ENCODE data around the gene CRELD1. TPM values are rescaled to one million over a fixed set of nuclear protein-coding genes. Genes with fewer than 3 reads are reported as not detected.
"Not testable (repeated sequence)": the region's sequence is repeated elsewhere in the genome, so short reads cannot be mapped to it uniquely, and the experiment has no call there.

Gene CRELD1, protein sequence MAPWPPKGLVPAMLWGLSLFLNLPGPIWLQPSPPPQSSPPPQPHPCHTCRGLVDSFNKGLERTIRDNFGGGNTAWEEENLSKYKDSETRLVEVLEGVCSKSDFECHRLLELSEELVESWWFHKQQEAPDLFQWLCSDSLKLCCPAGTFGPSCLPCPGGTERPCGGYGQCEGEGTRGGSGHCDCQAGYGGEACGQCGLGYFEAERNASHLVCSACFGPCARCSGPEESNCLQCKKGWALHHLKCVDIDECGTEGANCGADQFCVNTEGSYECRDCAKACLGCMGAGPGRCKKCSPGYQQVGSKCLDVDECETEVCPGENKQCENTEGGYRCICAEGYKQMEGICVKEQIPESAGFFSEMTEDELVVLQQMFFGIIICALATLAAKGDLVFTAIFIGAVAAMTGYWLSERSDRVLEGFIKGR
- 10 to 100 TPM; 22.8 to 29.7 TPM for total RNA-seq

GRCh38 chr3:9933561-9934234, at the start of gene CRELD1:
Gene CRELD1 (plus strand): TSS chr3:9933834. CDS start chr3:9934439, 605 bp downstream.
- Mint-ChIP-seq H3K9me3 (no peaks in the 10 kb centered on the region), H3K27me3 (no peaks in the 10 kb centered on the region), H3K4me3 (peak within 1 kb of the TSS; percentile 99), H3K36me3 (peaks cover 4% of the 10 kb centered on the region), H3K27ac (peak within 1 kb of the TSS; percentile 98 to 99), H3K4me1 (ENCODE audit: low read depth in 2 of 2) (peaks cover 34 to 37% of the 10 kb centered on the region in 2 donors)
- DNase-seq (ENCODE audit: low spot score) (peak; percentile 98), ATAC-seq (peak; percentile 90 to 93)

- no peak for ATAC-seq
- Mint-ChIP-seq H3K36me3 (no peaks in the 10 kb centered on the region), H3K9me3 (no peaks in the 10 kb centered on the region), H3K27ac (no peak overlapping the region), H3K27me3 (no peaks in the 10 kb centered on the region), H3K4me1 (ENCODE audit: low read depth in 2 of 2) (no peaks in the 10 kb centered on the region), H3K4me3 (no peak overlapping the region)
- DNase-seq (ENCODE audit: low spot score): no peak
Measured at GRCh38 chr3:9884555-9885165, 49.0 kb upstream of the CRELD1 start.

- H3K4me3 Mint-ChIP-seq: no peak overlapping the region
- no peaks in the 10 kb centered on the region for H3K36me3 Mint-ChIP-seq
- H3K27me3 Mint-ChIP-seq: no peaks in the 10 kb centered on the region
- ATAC-seq (no peak), DNase-seq (ENCODE audit: low spot score) (no peak)
- H3K27ac Mint-ChIP-seq: no peak overlapping the region
- no peaks in the 10 kb centered on the region for H3K9me3 Mint-ChIP-seq
- H3K4me1 Mint-ChIP-seq (ENCODE audit: low read depth in 2 of 2): peaks cover 1 to 4% of the 10 kb centered on the region in 2 donors
Measured at GRCh38 chr3:9886328-9886727, 47.3 kb upstream of the CRELD1 start.

DNA sequence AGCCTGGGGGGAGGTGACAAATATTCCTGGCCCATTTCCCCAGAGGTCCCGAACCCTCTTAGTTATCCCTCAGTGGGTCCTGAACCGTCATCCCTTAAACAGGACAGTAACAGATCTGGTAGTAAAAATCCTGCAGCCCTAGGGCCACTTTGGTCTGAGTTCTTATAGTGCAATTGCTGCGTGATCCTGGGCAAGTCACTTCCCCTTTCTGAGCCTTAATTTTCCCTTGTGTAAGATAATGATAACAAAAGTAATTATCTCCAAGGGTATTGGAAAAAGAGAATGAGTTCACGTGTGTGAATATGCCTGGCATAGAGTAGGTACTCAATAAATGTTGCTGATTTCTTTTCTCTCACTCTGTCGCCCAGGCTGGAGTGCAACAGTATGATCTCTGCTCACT, 46.2 kb upstream of the CRELD1 start:
- Mint-ChIP-seq H3K27me3 (no peaks in the 10 kb centered on the region), H3K4me1 (ENCODE audit: low read depth in 2 of 2) (peaks cover 9% of the 10 kb centered on the region in 2 donors), H3K27ac (no peak overlapping the region), H3K4me3 (no peak overlapping the region), H3K36me3 (peaks cover 3% of the 10 kb centered on the region), H3K9me3 (no peaks in the 10 kb centered on the region)
- no peak for DNase-seq (ENCODE audit: low spot score)
- no peak for ATAC-seq

DNA sequence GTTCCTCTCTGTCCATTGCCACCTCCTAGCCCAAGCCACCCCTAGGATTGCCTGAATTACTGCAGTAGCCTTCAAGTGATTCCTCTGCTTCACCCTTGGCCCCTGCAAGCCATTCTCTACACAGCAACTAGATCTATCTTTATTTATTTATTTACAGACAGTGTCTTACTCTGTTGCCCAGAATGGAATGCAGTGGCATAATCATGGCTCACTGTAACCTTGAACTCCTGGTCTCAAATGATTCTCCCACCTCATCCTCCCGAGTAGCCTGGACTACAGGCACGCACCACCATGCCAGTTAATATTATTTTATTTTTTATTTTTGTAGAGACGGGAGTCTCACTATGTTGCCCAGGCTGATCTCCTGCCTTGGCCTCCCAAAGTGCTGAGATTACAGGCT, 45.1 kb upstream of the CRELD1 start:
- Mint-ChIP-seq H3K36me3 (peaks cover 11% of the 10 kb centered on the region), H3K9me3 (no peaks in the 10 kb centered on the region), H3K27ac (peak overlapping the region in 1 of 2 donors; percentile 95), H3K4me1 (ENCODE audit: low read depth in 2 of 2) (peaks cover 17 to 19% of the 10 kb centered on the region in 2 donors), H3K27me3 (no peaks in the 10 kb centered on the region), H3K4me3 (no peak overlapping the region)
- ATAC-seq (no peak), DNase-seq (ENCODE audit: low spot score) (no peak)

DNA sequence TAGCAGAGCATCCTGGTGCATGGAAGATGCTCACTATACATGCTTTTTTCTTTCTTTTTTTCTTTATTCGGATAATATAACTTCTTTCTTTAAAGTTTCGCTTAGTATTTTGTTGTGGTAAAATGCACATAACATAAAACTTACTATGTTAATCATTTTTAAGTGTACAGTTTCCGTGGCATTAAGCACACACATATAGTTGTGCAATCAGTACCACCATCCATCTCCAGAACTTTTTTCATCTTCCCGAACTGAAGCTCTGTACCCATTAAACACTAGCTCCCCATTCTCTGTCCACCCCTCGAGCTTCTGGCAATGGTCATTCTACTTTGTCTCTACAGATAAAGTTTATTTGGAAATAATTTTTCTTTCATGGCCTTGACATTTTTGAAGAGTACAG, 44.2 kb upstream of the CRELD1 start:
- ATAC-seq (no peak), DNase-seq (ENCODE audit: low spot score) (no peak)
- no peaks in the 10 kb centered on the region for H3K27me3 Mint-ChIP-seq
- H3K4me1 Mint-ChIP-seq (ENCODE audit: low read depth in 2 of 2): peaks cover 22 to 27% of the 10 kb centered on the region in 2 donors
- no peaks in the 10 kb centered on the region for H3K9me3 Mint-ChIP-seq
- peak overlapping the region; percentile 96 for H3K4me3 Mint-ChIP-seq
- H3K27ac Mint-ChIP-seq: peak overlapping the region; percentile 95
- peaks cover 16% of the 10 kb centered on the region for H3K36me3 Mint-ChIP-seq

DNA sequence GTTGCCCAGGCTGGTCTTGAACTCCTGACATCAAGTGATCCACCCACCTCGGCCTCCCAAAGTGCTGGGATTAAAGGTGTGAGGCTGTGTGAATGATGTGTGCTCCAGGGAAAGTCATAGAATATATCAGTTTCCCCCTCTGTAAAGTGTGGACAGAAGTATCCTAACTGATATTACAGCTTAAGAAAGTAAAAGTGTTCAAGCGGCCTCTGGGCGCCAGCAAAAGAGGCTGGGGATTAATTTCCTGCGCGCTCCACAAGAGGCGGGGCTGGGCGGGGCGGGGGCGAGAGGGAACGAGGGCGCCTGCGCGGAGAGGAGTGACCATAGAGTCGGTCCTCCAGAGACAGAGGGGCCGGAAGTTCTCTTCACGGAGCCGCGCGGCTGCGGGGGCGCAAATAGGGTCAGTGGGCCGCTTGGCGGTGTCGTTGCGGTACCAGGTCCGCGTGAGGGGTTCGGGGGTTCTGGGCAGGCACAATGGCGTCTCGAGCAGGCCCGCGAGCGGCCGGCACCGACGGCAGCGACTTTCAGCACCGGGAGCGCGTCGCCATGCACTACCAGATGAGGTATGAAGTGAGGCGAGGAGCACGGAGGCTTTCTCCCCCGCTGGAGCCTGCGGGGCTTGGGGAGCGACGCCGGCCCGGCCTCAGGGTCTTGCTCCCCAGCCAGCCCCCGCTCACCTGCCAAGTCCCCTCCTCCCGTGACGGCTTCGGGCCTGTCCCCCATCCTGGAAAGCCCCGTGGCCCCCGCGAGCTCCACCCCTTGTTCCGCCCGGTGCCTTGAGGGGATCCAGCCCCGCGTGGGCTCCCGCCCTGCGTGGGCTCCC, 43.2 kb upstream of the CRELD1 start, which contains the start of gene JAGN1:
Gene JAGN1, plus strand, starts transcription at position 362 of the 823 bp plus-strand sequence. Its CDS starts 113 bp downstream, at position 475.
- H3K4me1 Mint-ChIP-seq (ENCODE audit: low read depth in 2 of 2): peaks cover 28 to 33% of the 10 kb centered on the region in 2 donors
- no peaks in the 10 kb centered on the region for H3K27me3 Mint-ChIP-seq
- H3K9me3 Mint-ChIP-seq: no peaks in the 10 kb centered on the region
- peak within 1 kb of the TSS; percentile 95 for H3K27ac Mint-ChIP-seq
- H3K4me3 Mint-ChIP-seq: peak within 1 kb of the TSS; percentile 96
- peak; percentile 95 for ATAC-seq
- peak; percentile 89 for DNase-seq (ENCODE audit: low spot score)
- peaks cover 23% of the 10 kb centered on the region for H3K36me3 Mint-ChIP-seq

DNA sequence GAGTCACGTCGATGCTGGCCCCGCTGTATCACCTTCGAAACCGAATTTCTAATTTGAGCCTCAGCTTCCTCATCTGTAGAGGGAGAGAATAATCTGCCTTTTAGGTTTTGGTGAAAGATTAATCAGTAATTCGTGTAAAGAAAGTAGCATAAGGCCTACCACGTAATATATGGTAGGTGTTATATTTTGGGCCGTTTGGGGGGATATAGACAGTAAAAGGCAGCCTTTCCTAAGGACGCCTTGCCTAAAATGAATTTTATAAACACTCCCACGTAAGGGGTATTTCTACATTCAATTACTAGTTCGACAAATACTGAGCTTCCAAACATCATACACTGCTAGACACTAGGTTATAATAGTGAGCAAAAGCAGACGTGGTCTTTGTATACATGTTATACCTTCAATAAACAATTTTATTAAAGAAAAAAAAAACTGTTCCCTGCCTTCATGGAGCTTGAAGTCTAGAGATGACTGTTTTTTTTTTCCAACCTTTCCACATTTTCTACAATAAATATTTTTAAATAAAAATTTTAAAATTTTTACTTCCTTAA, 42.5 kb upstream of the CRELD1 start:
- H3K9me3 Mint-ChIP-seq: no peaks in the 10 kb centered on the region
- DNase-seq (ENCODE audit: low spot score) (no peak), ATAC-seq (no peak)
- H3K4me3 Mint-ChIP-seq: peak overlapping the region; percentile 96
- peaks cover 31 to 33% of the 10 kb centered on the region in 2 donors for H3K4me1 Mint-ChIP-seq (ENCODE audit: low read depth in 2 of 2)
- H3K27me3 Mint-ChIP-seq: no peaks in the 10 kb centered on the region
- peak overlapping the region; percentile 95 for H3K27ac Mint-ChIP-seq
- H3K36me3 Mint-ChIP-seq: peaks cover 23% of the 10 kb centered on the region

- H3K4me1 Mint-ChIP-seq (ENCODE audit: low read depth in 2 of 2): peaks cover 38 to 39% of the 10 kb centered on the region in 2 donors
- no peaks in the 10 kb centered on the region for H3K9me3 Mint-ChIP-seq
- DNase-seq (ENCODE audit: low spot score) (no peak), ATAC-seq (no peak)
- no peak overlapping the region for H3K4me3 Mint-ChIP-seq
- no peaks in the 10 kb centered on the region for H3K27me3 Mint-ChIP-seq
- peak overlapping the region; percentile 74 to 76 for H3K27ac Mint-ChIP-seq
- peaks cover 23% of the 10 kb centered on the region for H3K36me3 Mint-ChIP-seq
Measured at GRCh38 chr3:9893739-9894138, 39.9 kb upstream of the CRELD1 start.

- H3K9me3 Mint-ChIP-seq; H3K4me3 Mint-ChIP-seq; H3K27me3 Mint-ChIP-seq; DNase-seq (ENCODE audit: low spot score); ATAC-seq; H3K27ac Mint-ChIP-seq: not testable (repeated sequence)
- Mint-ChIP-seq H3K36me3 (peaks cover 23% of the 10 kb centered on the region), H3K4me1 (ENCODE audit: low read depth in 2 of 2) (peaks cover 34 to 39% of the 10 kb centered on the region in 2 donors)
Measured at GRCh38 chr3:9895715-9896114, 37.9 kb upstream of the CRELD1 start.

GRCh38 chr3:9896755-9897407, 36.8 kb upstream of the CRELD1 start:
- ATAC-seq; H3K4me3 Mint-ChIP-seq; H3K9me3 Mint-ChIP-seq; DNase-seq (ENCODE audit: low spot score); H3K27me3 Mint-ChIP-seq: not testable (repeated sequence)
- peak overlapping the region in 1 of 2 donors; percentile 45 for H3K27ac Mint-ChIP-seq
- peaks cover 23% of the 10 kb centered on the region for H3K36me3 Mint-ChIP-seq
- peaks cover 31 to 34% of the 10 kb centered on the region in 2 donors for H3K4me1 Mint-ChIP-seq (ENCODE audit: low read depth in 2 of 2)

Measured in natural killer cell treated with Interleukin-12 subunit alpha and Interleukin-12 subunit beta and Interleukin-15 and Interleukin-18, amount 100 ng/mL, for 72 hours (primary cell).